ENCODE results near the gene DAZAP1.

Gene DAZAP1

GRCh38 chr19:1470305-1471009, 63.1 kb downstream of the DAZAP1 start:
- ChIA-PET CTCF (interaction anchor here (0.5 kb wide), 1 partner anchor 52 kb away, joined by 4 read pairs; no protein-coding TSS in a partner anchor), POLR2A (ENCODE audit: low non-redundant PET) (interaction anchor here (0.7 kb wide), 1 partner anchor 120 kb away, joined by 5 read pairs; no protein-coding TSS in a partner anchor)
- no peak for TF ChIP-seq CTCF (conservative IDR thresholded peaks at IDR 0.05; ENCODE audit: low read depth)
- peak; percentile 59 for DNase-seq (ENCODE audit: low spot score)
- H3K27ac ChIP-seq = peak overlapping the region; percentile 85

GRCh38 chr19:1471010-1471514, 63.7 kb downstream of the DAZAP1 start:
- DNase-seq (ENCODE audit: low spot score) = no peak
- H3K27ac ChIP-seq = peak overlapping the region; percentile 85
- TF ChIP-seq CTCF (conservative IDR thresholded peaks at IDR 0.05; ENCODE audit: low read depth) = no peak
- ChIA-PET POLR2A (ENCODE audit: low non-redundant PET) (interaction anchor here (0.7 kb wide), 1 partner anchor 120 kb away, joined by 5 read pairs; no protein-coding TSS in a partner anchor), CTCF (interaction anchor here (0.5 kb wide), 2 partner anchors 52 to 167 kb away, joined by 4 read pairs; no protein-coding TSS in a partner anchor)

DNA sequence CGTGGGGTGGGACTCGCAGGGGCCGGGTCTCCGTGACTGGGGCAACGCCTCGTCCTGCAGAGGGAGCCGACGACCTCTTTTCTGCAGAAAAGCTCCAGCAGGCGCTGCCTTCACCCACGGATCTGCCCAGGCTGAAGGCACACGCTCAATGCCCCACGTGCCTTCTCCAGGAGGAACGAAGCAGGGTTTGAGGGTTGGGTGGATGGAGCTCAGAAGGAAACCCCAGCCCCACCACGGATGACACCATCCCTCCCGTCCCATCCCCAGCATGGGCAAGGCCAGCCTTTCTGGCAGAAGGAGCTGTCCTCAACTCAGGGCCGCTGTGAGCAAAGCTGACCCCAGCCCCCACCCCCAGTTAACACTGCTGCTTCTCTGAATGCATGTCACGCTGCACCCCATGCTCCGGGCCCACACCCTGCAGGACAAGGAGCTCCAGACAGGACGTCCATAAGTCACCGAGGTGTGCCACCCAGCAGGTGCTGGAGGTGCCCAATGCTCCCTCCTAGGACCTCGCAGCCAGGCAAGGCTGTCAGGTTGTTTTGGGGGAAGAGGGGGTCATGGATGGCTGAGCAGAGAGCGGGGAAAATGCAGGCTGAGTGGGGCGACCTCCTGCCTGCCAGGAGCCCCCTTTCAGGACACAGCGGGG, 64.3 kb downstream of the DAZAP1 start:
- CTCF ChIA-PET = interaction anchor here (0.5 to 0.7 kb wide), 3 partner anchors 128 to 276 kb away, joined by 3 to 4 read pairs (median 4); no protein-coding TSS in a partner anchor
- TF ChIP-seq CTCF (conservative IDR thresholded peaks at IDR 0.05; ENCODE audit: low read depth) = no peak
- H3K27ac ChIP-seq = peak overlapping the region; percentile 85
- no peak for DNase-seq (ENCODE audit: low spot score)
- POLR2A ChIA-PET (ENCODE audit: low non-redundant PET) = interaction anchor here (0.5 kb wide), 1 partner anchor 19 kb away, joined by 6 read pairs; the partner anchor contains the start of gene REEP6

DNA sequence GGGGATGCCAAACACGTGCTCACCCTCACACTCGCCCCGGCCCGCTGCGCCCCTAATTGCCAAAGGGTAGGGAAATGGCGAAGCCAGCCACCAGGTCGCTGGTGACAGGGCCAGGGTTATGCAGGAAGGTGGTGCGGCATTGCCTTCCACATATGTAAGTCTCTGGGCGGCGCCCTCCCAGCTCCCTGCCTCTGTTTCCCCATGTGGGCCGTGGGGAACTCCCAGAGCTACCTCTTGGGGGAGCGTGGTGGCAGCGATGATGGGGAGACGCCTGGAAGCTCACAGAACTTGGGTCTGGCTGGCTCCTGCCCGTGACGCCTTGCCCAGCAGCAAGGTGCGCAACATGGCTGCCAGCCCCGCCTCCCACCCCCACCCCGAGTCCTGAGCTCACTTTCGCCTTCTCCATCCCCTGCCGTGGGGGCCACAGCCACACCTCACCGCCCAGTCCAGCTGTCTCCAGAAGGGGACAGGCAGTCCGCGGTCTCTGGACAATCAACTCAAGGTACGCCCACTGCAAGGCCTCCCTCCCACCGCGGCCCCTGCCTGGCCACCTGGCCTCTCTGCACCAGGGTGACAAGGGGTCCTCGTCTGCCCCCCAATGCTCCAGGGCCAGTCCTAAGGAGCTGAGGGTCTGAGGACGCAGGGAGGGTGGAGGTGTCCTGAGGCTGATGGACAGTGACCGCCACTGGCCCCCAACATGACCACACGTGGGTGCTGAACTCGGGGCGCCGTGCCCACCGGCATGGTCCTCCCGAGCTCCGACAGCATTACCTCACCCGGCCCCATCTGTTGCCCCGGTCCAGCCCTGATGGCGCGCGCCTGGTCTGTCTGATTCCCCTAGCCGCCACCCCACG, 65.1 kb downstream of the DAZAP1 start:
- DNase-seq (ENCODE audit: low spot score) = no peak
- POLR2A ChIA-PET (ENCODE audit: low non-redundant PET) = interaction anchor here (0.5 kb wide), 1 partner anchor 19 kb away, joined by 6 read pairs; the partner anchor contains the start of gene REEP6
- 0 out of 2 replicates have a peak overlapping the region, but pooled peaks have one; percentile 55 for H3K27ac ChIP-seq
- no peak for TF ChIP-seq CTCF (conservative IDR thresholded peaks at IDR 0.05; ENCODE audit: low read depth)
- CTCF ChIA-PET = interaction anchor here (0.6 to 0.7 kb wide), 2 partner anchors 129 to 275 kb away, joined by 3 to 4 read pairs; no protein-coding TSS in a partner anchor

GRCh38 chr19:1473085-1473851, 65.9 kb downstream of the DAZAP1 start:
- ChIA-PET CTCF (interaction anchor here (0.5 kb wide), 1 partner anchor 36 kb away, joined by 3 read pairs; no protein-coding TSS in a partner anchor), POLR2A (ENCODE audit: low non-redundant PET) (interaction anchor here (0.6 kb wide), 1 partner anchor 47 kb away, joined by 3 read pairs; no protein-coding TSS in a partner anchor)
- no peak for DNase-seq (ENCODE audit: low spot score)
- peak overlapping the region; percentile 55 for H3K27ac ChIP-seq
- TF ChIP-seq CTCF (conservative IDR thresholded peaks at IDR 0.05; ENCODE audit: low read depth) = no peak

Measured in RWPE1 (cell line).